Mesendoderm (in vitro differentiated cells): ENCODE results near the gene TLE1.
A peak's percentile ranks its signal among the peaks of the same experiment; 100 is the strongest.

Experiments
- DNase-seq: peaks from one replicate; pipeline ENCODE4 v3.0.0; 2013
- H2AK5ac ChIP-seq: 2 replicates; pipeline ENCODE4 v1.6.1; 2013; ENCODE audit warnings: low read length, inconsistent platforms
- H2BK120ac ChIP-seq: 2 replicates; pipeline ENCODE4 v1.6.1; 2013; ENCODE audit warnings: low read depth, mild to moderate bottlenecking, low read length, moderate library complexity, mixed read lengths
- H2BK15ac ChIP-seq: replicated peaks from 2 replicates; pipeline ENCODE4 v1.6.1; 2013; ENCODE audit warnings: low read depth, mild to moderate bottlenecking, moderate library complexity
- H2BK5ac ChIP-seq: 2 replicates; pipeline ENCODE4 v1.6.1; 2013; ENCODE audit warnings: low read length, inconsistent platforms
- H3K18ac ChIP-seq: 2 replicates; pipeline ENCODE4 v1.6.1; 2013; ENCODE audit warnings: mild to moderate bottlenecking, low read length, mixed read lengths
- H3K23ac ChIP-seq: one replicate; pipeline ENCODE4 v1.6.1; 2013; ENCODE audit warnings: low read length
- H3K27ac ChIP-seq: 2 replicates; pipeline ENCODE4 v1.5.1; 2013; ENCODE audit warnings: low read depth, mild to moderate bottlenecking, inconsistent platforms, low read length, moderate library complexity
- H3K27me3 ChIP-seq: 2 replicates; pipeline ENCODE4 v1.6.1; 2013; ENCODE audit warnings: low read length, control low read depth, mild to moderate bottlenecking, inconsistent platforms; ENCODE audit not compliant: insufficient read depth, poor library complexity
- H3K36me3 ChIP-seq: 2 replicates; pipeline ENCODE4 v1.6.1; 2013; ENCODE audit warnings: low read length, inconsistent platforms; ENCODE audit not compliant: control insufficient read depth, insufficient read depth
- H3K4ac ChIP-seq: one replicate; pipeline ENCODE4 v1.6.1; 2013; ENCODE audit warnings: low read depth, mild to moderate bottlenecking, low read length, moderate library complexity
- H3K4me1 ChIP-seq: 2 replicates; pipeline ENCODE4 v1.6.1; 2013; ENCODE audit warnings: low read depth, low read length, inconsistent platforms; ENCODE audit not compliant: control insufficient read depth
- H3K4me2 ChIP-seq: 2 replicates; pipeline ENCODE4 v1.6.1; 2013; ENCODE audit warnings: low read length
- H3K4me3 ChIP-seq: 2 replicates; pipeline ENCODE4 v1.5.1; 2013; ENCODE audit warnings: mild to moderate bottlenecking, low read length
- H3K56ac ChIP-seq: one replicate; pipeline ENCODE4 v1.6.1; 2013; ENCODE audit warnings: low read length
- H3K79me1 ChIP-seq: 2 replicates; pipeline ENCODE4 v1.6.1; 2013; ENCODE audit warnings: low read length, inconsistent platforms
- H3K79me2 ChIP-seq: 2 replicates; pipeline ENCODE4 v1.6.1; 2013; ENCODE audit warnings: mild to moderate bottlenecking, low read length; ENCODE audit not compliant: control insufficient read depth, insufficient read depth
- H3K9ac ChIP-seq: 2 replicates; pipeline ENCODE4 v1.6.1; 2013; ENCODE audit warnings: low read length, inconsistent platforms
- H4K5ac ChIP-seq: one replicate; pipeline ENCODE4 v1.6.1; 2013; ENCODE audit warnings: low read length
- H4K8ac ChIP-seq: one replicate; pipeline ENCODE4 v1.6.1; 2013; ENCODE audit warnings: low read depth, mild to moderate bottlenecking, control low read depth, low read length, moderate library complexity
- WGBS: extraction: QIAGEN DNeasy Blood & Tissue Kit; methylation state at CpG from one replicate; pipeline ENCODE4 v1.1.7; 2013; ENCODE audit warnings: low lambda C conversion rate, missing lambda C conversion rate; ENCODE audit not compliant: insufficient coverage; ENCODE audit errors: extremely low coverage; 5-methylcytosine and 5-hydroxymethylcytosine counted together

The TLE1 gene

GRCh38 chr9:81722277-81722676 lies 32.9 kb upstream of the TLE1 start:
- no peaks in the 10 kb centered on the region for H3K79me1 ChIP-seq
- no peak overlapping the region for H3K4me2 ChIP-seq
- no peaks in the 10 kb centered on the region for H3K27me3 ChIP-seq
- no peak overlapping the region for H4K5ac ChIP-seq
- H3K56ac ChIP-seq = no peak overlapping the region
- no CpG with 5 or more reads among the region's 3 CpGs for WGBS
- DNase-seq = no peak
- H2BK15ac ChIP-seq = no peak overlapping the region
- H2AK5ac ChIP-seq = no peak overlapping the region
- no peak overlapping the region for H3K4ac ChIP-seq
- H2BK5ac ChIP-seq = no peak overlapping the region
- no peak overlapping the region for H3K18ac ChIP-seq
- H3K27ac ChIP-seq = no peak overlapping the region
- H3K4me3 ChIP-seq = no peak overlapping the region
- no peak overlapping the region for H2BK120ac ChIP-seq
- H3K9ac ChIP-seq = no peak overlapping the region
- H3K23ac ChIP-seq = no peak overlapping the region
- peaks cover 4% of the 10 kb centered on the region for H3K4me1 ChIP-seq
- no peaks in the 10 kb centered on the region for H3K79me2 ChIP-seq
- no peaks in the 10 kb centered on the region for H3K36me3 ChIP-seq
- no peak overlapping the region for H4K8ac ChIP-seq

GRCh38 chr9:81720450-81721086 lies 31.2 kb upstream of the TLE1 start:
- Histone ChIP-seq H3K27ac (no peak overlapping the region), H3K4me1 (peaks cover 4% of the 10 kb centered on the region), H3K4me2 (no peak overlapping the region), H3K18ac (no peak overlapping the region), H3K79me1 (no peaks in the 10 kb centered on the region), H3K56ac (no peak overlapping the region), H3K36me3 (no peaks in the 10 kb centered on the region), H3K23ac (no peak overlapping the region), H4K5ac (no peak overlapping the region), H3K4ac (no peak overlapping the region), H2BK15ac (no peak overlapping the region), H3K4me3 (no peak overlapping the region), H2BK5ac (no peak overlapping the region), H3K9ac (no peak overlapping the region), H2BK120ac (no peak overlapping the region), H3K27me3 (no peaks in the 10 kb centered on the region), H3K79me2 (no peaks in the 10 kb centered on the region), H4K8ac (peak overlapping the region; percentile 28), H2AK5ac (no peak overlapping the region)
- DNase-seq = no peak
- WGBS = no CpG with 5 or more reads among the region's 9 CpGs

- WGBS = no CpG with 5 or more reads among the region's 4 CpGs
- no peak overlapping the region for H2BK15ac ChIP-seq
These were observed 30.6 kb upstream of the TLE1 start for GRCh38 chr9:81719972-81720371.

GRCh38 chr9:81718244-81718643 lies 28.9 kb upstream of the TLE1 start:
- Histone ChIP-seq H3K56ac (no peak overlapping the region), H3K4me3 (no peak overlapping the region), H4K8ac (no peak overlapping the region), H3K18ac (no peak overlapping the region), H3K4ac (no peak overlapping the region), H4K5ac (no peak overlapping the region), H3K9ac (no peak overlapping the region), H2AK5ac (no peak overlapping the region), H2BK5ac (no peak overlapping the region), H3K27ac (no peak overlapping the region), H3K23ac (no peak overlapping the region), H3K79me2 (no peaks in the 10 kb centered on the region), H3K36me3 (no peaks in the 10 kb centered on the region), H2BK15ac (no peak overlapping the region), H3K4me2 (no peak overlapping the region), H3K4me1 (peaks cover 4% of the 10 kb centered on the region), H2BK120ac (no peak overlapping the region), H3K79me1 (no peaks in the 10 kb centered on the region), H3K27me3 (no peaks in the 10 kb centered on the region)
- DNase-seq = no peak
- no CpG with 5 or more reads among the region's 6 CpGs for WGBS

More at GRCh38 chr9:81719972-81720371, 30.6 kb upstream of the TLE1 start:
- H3K9ac ChIP-seq = no peak overlapping the region
- H3K4me3 ChIP-seq = no peak overlapping the region
- H3K27me3 ChIP-seq = no peaks in the 10 kb centered on the region
- no peak for DNase-seq
- H4K8ac ChIP-seq = no peak overlapping the region
- no peak overlapping the region for H3K4me2 ChIP-seq
- no peak overlapping the region for H3K4ac ChIP-seq
- no peaks in the 10 kb centered on the region for H3K79me1 ChIP-seq
- H3K4me1 ChIP-seq = peaks cover 4% of the 10 kb centered on the region
- no peak overlapping the region for H2BK5ac ChIP-seq
- no peak overlapping the region for H3K23ac ChIP-seq
- H3K36me3 ChIP-seq = no peaks in the 10 kb centered on the region
- no peak overlapping the region for H3K27ac ChIP-seq
- no peak overlapping the region for H2BK120ac ChIP-seq
- H3K79me2 ChIP-seq = no peaks in the 10 kb centered on the region
- no peak overlapping the region for H3K18ac ChIP-seq
- no peak overlapping the region for H3K56ac ChIP-seq
- no peak overlapping the region for H2AK5ac ChIP-seq
- H4K5ac ChIP-seq = no peak overlapping the region

GRCh38 chr9:81717747-81718077 lies 28.4 kb upstream of the TLE1 start:
- Histone ChIP-seq H2BK5ac (no peak overlapping the region), H3K36me3 (no peaks in the 10 kb centered on the region), H3K9ac (no peak overlapping the region), H3K23ac (no peak overlapping the region), H3K79me2 (no peaks in the 10 kb centered on the region), H3K27ac (no peak overlapping the region), H2BK120ac (no peak overlapping the region), H3K27me3 (no peaks in the 10 kb centered on the region), H3K4me3 (no peak overlapping the region), H2AK5ac (no peak overlapping the region), H3K56ac (no peak overlapping the region), H3K18ac (no peak overlapping the region), H3K4ac (no peak overlapping the region), H3K79me1 (no peaks in the 10 kb centered on the region), H2BK15ac (no peak overlapping the region), H3K4me1 (peaks cover 4% of the 10 kb centered on the region), H4K8ac (no peak overlapping the region), H4K5ac (no peak overlapping the region), H3K4me2 (no peak overlapping the region)
- DNase-seq = peak; percentile 48

GRCh38 chr9:81717061-81717746 lies 27.9 kb upstream of the TLE1 start:
- H2BK5ac ChIP-seq = no peak overlapping the region
- H3K4me1 ChIP-seq = peaks cover 4% of the 10 kb centered on the region
- H3K36me3 ChIP-seq = no peaks in the 10 kb centered on the region
- peak overlapping the region; percentile 60 for H3K18ac ChIP-seq
- no peaks in the 10 kb centered on the region for H3K79me1 ChIP-seq
- peak; percentile 16 for DNase-seq
- WGBS = no CpG with 5 or more reads among the region's 5 CpGs
- H3K4me3 ChIP-seq = no peak overlapping the region
- no peak overlapping the region for H4K5ac ChIP-seq
- H2AK5ac ChIP-seq = no peak overlapping the region
- no peak overlapping the region for H3K27ac ChIP-seq
- H4K8ac ChIP-seq = peak overlapping the region; percentile 13
- H3K4me2 ChIP-seq = no peak overlapping the region
- H3K9ac ChIP-seq = no peak overlapping the region
- no peak overlapping the region for H2BK120ac ChIP-seq
- H3K27me3 ChIP-seq = no peaks in the 10 kb centered on the region
- no peak overlapping the region for H3K23ac ChIP-seq
- H3K56ac ChIP-seq = no peak overlapping the region
- H3K4ac ChIP-seq = no peak overlapping the region
- H3K79me2 ChIP-seq = no peaks in the 10 kb centered on the region
- peak overlapping the region; percentile 74 for H2BK15ac ChIP-seq
